NB4 (cell line): ENCODE results near the gene UQCRFS1.

Experiments
- CTCF ChIP-seq: IDR thresholded peaks from one replicate; pipeline ENCODE4 v1.5.1; 2012; ENCODE audit warnings: low read depth, low read length
- MAX ChIP-seq: IDR thresholded peaks from 2 replicates; pipeline ENCODE4 v1.6.1; 2011; ENCODE audit warnings: low read depth, low read length
- MYC ChIP-seq: IDR thresholded peaks from 2 replicates; pipeline ENCODE4 v1.6.1; 2011; ENCODE audit warnings: low read depth, low read length
- POLR2A ChIP-seq: IDR thresholded peaks from 2 replicates; pipeline ENCODE4 v1.6.1; 2011; ENCODE audit warnings: mild to moderate bottlenecking; ENCODE audit not compliant: insufficient read length; ENCODE audit errors: extremely low read depth

GRCh38 chr19:29211562-29212355, 1.2 kb downstream of the UQCRFS1 start:
- TF ChIP-seq CTCF (no peak), POLR2A (no peak), MAX (no peak), MYC (no peak)
